Tibial artery (tissue), 4 donors: ENCODE data around the gene BPI.

ENCODE experiments used
- DNase-seq, 2 donors: peaks; one replicate each; pipeline ENCODE4 v3.0.0-alpha.2; 2019
- H3K27ac ChIP-seq, 2 donors: fragments of 200-600 bp; sonication (generic) in 1 of 2; 1 replicate in 1 of 2; 2 replicates in 1 of 2; pipeline ENCODE4 v1.5.1; 2018 to 2019; ENCODE audit warnings: mild to moderate bottlenecking in 1 of 2
- H3K27me3 ChIP-seq, 2 donors: fragments of 200-600 bp; sonication (generic) in 1 of 2; one replicate each; pipeline versions ENCODE4 v1.5.1 to v1.6.0; 2016 to 2019
- H3K36me3 ChIP-seq, 3 donors: fragments of 200-600 bp; sonication (generic) in 2 of 3; one replicate each; pipeline ENCODE4 v1.5.1; 2016 to 2019; ENCODE audit warnings: mild to moderate bottlenecking in 2 of 3
- H3K4me1 ChIP-seq, 4 donors: fragments of 200-600 bp; sonication (generic) in 2 of 4; 1 replicate in 3 of 4; 2 replicates in 1 of 4; pipeline ENCODE4 v1.5.1; 2016 to 2019
- H3K4me3 ChIP-seq, 2 donors: fragments of 200-600 bp; sonication (generic) in 1 of 2; 1 replicate in 1 of 2; 2 replicates in 1 of 2; pipeline ENCODE4 v1.5.1; 2018 to 2019; ENCODE audit warnings: mild to moderate bottlenecking in 2 of 2
- H3K9me3 ChIP-seq, 3 donors: fragments of 200-600 bp; sonication (generic) in 1 of 3; one replicate each; pipeline ENCODE4 v1.5.1; 2016 to 2019
- intact Hi-C: fragments of 100-400 bp; cut with DNase I; formaldehyde crosslinking; loops from one replicate; pipeline ENCODE4 v1.15.0; 2023; ENCODE audit warnings: low total_unique reads
- TF ChIP-seq, protein P1 (sequence below), 2 experiments: fragments of 200-600 bp in 1 of 2; fragments of 450-650 bp in 1 of 2; IDR thresholded peaks; one replicate each; pipeline ENCODE4 v1.5.1; 2017 to 2019; ENCODE audit warnings: antibody characterized with exemption in 2 of 2, mild to moderate bottlenecking in 1 of 2, moderate library complexity in 1 of 2

The BPI gene

DNA sequence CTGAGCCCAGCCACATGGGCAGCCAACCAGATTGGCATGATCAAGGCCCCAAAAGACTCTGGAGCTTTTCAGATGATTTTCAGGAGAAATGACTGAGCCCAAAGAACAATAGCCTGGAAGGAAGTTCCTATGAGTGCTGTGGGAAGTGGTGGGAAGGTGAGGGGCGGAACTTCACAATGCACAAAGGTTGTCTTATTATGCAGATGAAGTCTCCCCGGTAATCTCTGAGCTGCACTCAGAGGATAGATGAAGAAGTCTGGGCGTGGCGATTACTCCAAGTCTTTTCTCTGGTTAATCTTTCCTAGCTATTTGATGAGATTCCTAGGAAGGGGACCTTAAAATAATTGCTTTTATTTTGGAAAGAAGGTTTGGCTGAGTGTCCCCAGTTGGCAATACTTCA, 79.2 kb downstream of the BPI start:
- TF ChIP-seq, protein P1, sequence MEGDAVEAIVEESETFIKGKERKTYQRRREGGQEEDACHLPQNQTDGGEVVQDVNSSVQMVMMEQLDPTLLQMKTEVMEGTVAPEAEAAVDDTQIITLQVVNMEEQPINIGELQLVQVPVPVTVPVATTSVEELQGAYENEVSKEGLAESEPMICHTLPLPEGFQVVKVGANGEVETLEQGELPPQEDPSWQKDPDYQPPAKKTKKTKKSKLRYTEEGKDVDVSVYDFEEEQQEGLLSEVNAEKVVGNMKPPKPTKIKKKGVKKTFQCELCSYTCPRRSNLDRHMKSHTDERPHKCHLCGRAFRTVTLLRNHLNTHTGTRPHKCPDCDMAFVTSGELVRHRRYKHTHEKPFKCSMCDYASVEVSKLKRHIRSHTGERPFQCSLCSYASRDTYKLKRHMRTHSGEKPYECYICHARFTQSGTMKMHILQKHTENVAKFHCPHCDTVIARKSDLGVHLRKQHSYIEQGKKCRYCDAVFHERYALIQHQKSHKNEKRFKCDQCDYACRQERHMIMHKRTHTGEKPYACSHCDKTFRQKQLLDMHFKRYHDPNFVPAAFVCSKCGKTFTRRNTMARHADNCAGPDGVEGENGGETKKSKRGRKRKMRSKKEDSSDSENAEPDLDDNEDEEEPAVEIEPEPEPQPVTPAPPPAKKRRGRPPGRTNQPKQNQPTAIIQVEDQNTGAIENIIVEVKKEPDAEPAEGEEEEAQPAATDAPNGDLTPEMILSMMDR (IDR thresholded peaks at IDR 0.05) = no peak
- Histone ChIP-seq H3K27me3 (peaks cover 0 to 5% of the 10 kb centered on the region in 2 donors), H3K27ac (no peak overlapping the region), H3K36me3 (no peaks in the 10 kb centered on the region), H3K4me3 (no peak overlapping the region), H3K9me3 (no peaks in the 10 kb centered on the region), H3K4me1 (no peaks in the 10 kb centered on the region)
- no peak for DNase-seq
- intact Hi-C loops = no loop called here

DNA sequence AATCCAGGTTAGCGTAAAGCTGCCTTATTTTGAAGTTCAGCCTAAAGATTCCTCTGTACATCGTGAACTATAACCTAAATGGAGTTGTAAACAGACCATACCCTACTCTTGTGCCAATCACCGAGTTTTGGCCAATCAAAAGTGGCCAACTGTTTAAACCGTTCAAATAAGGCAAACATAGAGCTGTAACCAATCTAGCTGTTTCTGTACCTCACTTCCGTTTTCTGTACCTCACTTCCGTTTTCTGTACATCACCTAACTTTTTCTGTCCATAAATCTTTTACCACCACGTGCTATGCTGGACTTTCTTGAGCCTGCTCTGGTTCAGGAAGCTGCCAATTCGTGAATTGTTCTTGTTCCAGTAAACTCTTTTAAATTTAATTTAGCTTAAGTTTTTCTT, 82.0 kb downstream of the BPI start:
- no peaks in the 10 kb centered on the region for H3K9me3 ChIP-seq
- TF ChIP-seq, protein P1 (IDR thresholded peaks at IDR 0.05) = no peak
- H3K27ac ChIP-seq = no peak overlapping the region
- H3K4me3 ChIP-seq = no peak overlapping the region
- intact Hi-C loops = no loop called here
- H3K27me3 ChIP-seq = peaks cover 0 to 5% of the 10 kb centered on the region in 2 donors
- no peaks in the 10 kb centered on the region for H3K4me1 ChIP-seq
- no peak for DNase-seq
- no peaks in the 10 kb centered on the region for H3K36me3 ChIP-seq

DNA sequence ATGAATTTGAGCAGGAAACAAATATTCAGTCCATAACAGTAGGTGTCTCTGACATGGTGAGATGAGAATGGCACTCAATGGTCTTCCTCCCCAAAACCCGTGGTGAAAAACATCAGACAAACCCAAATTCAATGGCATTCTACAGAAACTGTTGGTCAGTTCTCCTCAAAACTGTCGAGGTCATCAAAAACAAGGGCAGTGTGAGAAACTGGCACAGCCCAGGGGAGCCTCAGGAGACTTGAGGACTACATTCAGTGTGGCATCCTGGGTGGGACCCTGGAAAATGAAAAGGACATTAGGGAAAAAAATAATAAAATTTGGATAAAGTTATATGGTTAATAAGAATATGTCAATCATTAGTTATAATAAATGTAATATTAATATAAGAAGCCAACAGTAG, 82.9 kb downstream of the BPI start:
- no peak for DNase-seq
- H3K36me3 ChIP-seq = no peaks in the 10 kb centered on the region
- no peak overlapping the region for H3K27ac ChIP-seq
- H3K9me3 ChIP-seq = no peaks in the 10 kb centered on the region
- intact Hi-C loops = no loop called here
- peaks cover 0 to under 1% of the 10 kb centered on the region in 2 donors for H3K27me3 ChIP-seq
- TF ChIP-seq, protein P1 (IDR thresholded peaks at IDR 0.05) = no peak
- H3K4me1 ChIP-seq = no peaks in the 10 kb centered on the region
- H3K4me3 ChIP-seq = no peak overlapping the region
